Cardiac muscle cell (in vitro differentiated cells and primary cell): Measurements from ENCODE around the gene SLC24A4. TPM values are rescaled to one million over a fixed set of nuclear protein-coding genes. Genes with fewer than 3 reads are reported as not detected.

Experiments used
- DNase-seq, 2 donors: peaks; one replicate each; pipeline versions ENCODE4 v3.0.0 to v3.0.0-alpha.2; 2010 to 2017; ENCODE audit warnings: low read depth in 1 of 2, low spot score in 1 of 2
- H3K27ac ChIP-seq: fragments of 200-600 bp; sonication (generic); 2 replicates; pipeline ENCODE4 v1.5.1; 2016
- H3K27me3 ChIP-seq: fragments of 200-600 bp; sonication (generic); 2 replicates; pipeline ENCODE4 v1.6.0; 2016; ENCODE audit warnings: control low read depth
- H3K36me3 ChIP-seq: fragments of 200-600 bp; sonication (generic); 2 replicates; pipeline ENCODE4 v1.5.1; 2016; ENCODE audit warnings: control low read depth
- H3K4me1 ChIP-seq: fragments of 200-600 bp; sonication (generic); 2 replicates; pipeline ENCODE4 v1.8.1; 2017; ENCODE audit warnings: low read depth, mild to moderate bottlenecking, mixed run types
- H3K4me3 ChIP-seq: fragments of 200-600 bp; sonication (generic); 2 replicates; pipeline ENCODE4 v1.5.1; 2016; ENCODE audit warnings: mild to moderate bottlenecking
- H3K9me3 ChIP-seq: fragments of 200-600 bp; sonication (generic); 2 replicates; pipeline ENCODE4 v1.5.1; 2017; ENCODE audit warnings: low read depth, mild to moderate bottlenecking, control low read depth
- CTCF ChIP-seq: IDR thresholded peaks from 2 replicates; pipeline ENCODE4 v1.5.1; 2012; ENCODE audit warnings: low read depth, mild to moderate bottlenecking, low read length
- polyA plus RNA-seq: library from polyadenylated mRNA; unstranded; fragments of >200 nt; fragmentation: Nextera tagmentation; extraction: Ambion mirVana; gene quantifications from 2 replicates; pipeline ENCODE4 v1.2.1, GENCODE V29; 2016
- total RNA-seq: library from RNA; depleted of rRNA; stranded (reverse); fragments of >200 nt; gene quantifications from 2 replicates; pipeline ENCODE4 v1.2.3, GENCODE V29; 2016

Gene SLC24A4
- total and polyA plus RNA-seq, 2 experiments from 2014 or later = 0.07 to 0.09 TPM

GRCh38 chr14:92527721-92528120 is 204.8 kb downstream of the SLC24A4 start:
- Histone ChIP-seq H3K9me3 (no peaks in the 10 kb centered on the region), H3K27ac (no peak overlapping the region), H3K36me3 (no peaks in the 10 kb centered on the region), H3K4me3 (no peak overlapping the region), H3K4me1 (no peaks in the 10 kb centered on the region), H3K27me3 (no peaks in the 10 kb centered on the region)
- TF ChIP-seq CTCF = no peak
- DNase-seq = no peak

- no peaks in the 10 kb centered on the region for H3K4me1 ChIP-seq
- no peak for DNase-seq
- H3K9me3 ChIP-seq = no peaks in the 10 kb centered on the region
- no peaks in the 10 kb centered on the region for H3K36me3 ChIP-seq
- TF ChIP-seq CTCF = no peak
- no peak overlapping the region for H3K4me3 ChIP-seq
- no peak overlapping the region for H3K27ac ChIP-seq
- no peaks in the 10 kb centered on the region for H3K27me3 ChIP-seq
These were observed 205.6 kb downstream of the SLC24A4 start for GRCh38 chr14:92528486-92529100.

GRCh38 chr14:92529903-92530302 is 206.9 kb downstream of the SLC24A4 start:
- no peaks in the 10 kb centered on the region for H3K27me3 ChIP-seq
- H3K9me3 ChIP-seq = no peaks in the 10 kb centered on the region
- no peaks in the 10 kb centered on the region for H3K4me1 ChIP-seq
- TF ChIP-seq CTCF = no peak
- no peak overlapping the region for H3K4me3 ChIP-seq
- DNase-seq = no peak
- no peaks in the 10 kb centered on the region for H3K36me3 ChIP-seq
- no peak overlapping the region for H3K27ac ChIP-seq

GRCh38 chr14:92531106-92531873 is 208.3 kb downstream of the SLC24A4 start:
- H3K36me3 ChIP-seq = no peaks in the 10 kb centered on the region
- no peaks in the 10 kb centered on the region for H3K4me1 ChIP-seq
- no peaks in the 10 kb centered on the region for H3K27me3 ChIP-seq
- DNase-seq = no peak
- no peak overlapping the region for H3K27ac ChIP-seq
- H3K4me3 ChIP-seq = no peak overlapping the region
- no peaks in the 10 kb centered on the region for H3K9me3 ChIP-seq
- TF ChIP-seq CTCF = no peak

GRCh38 chr14:92532490-92533163 is 209.7 kb downstream of the SLC24A4 start:
- H3K36me3 ChIP-seq = no peaks in the 10 kb centered on the region
- DNase-seq = no peak
- no peaks in the 10 kb centered on the region for H3K27me3 ChIP-seq
- H3K4me1 ChIP-seq = no peaks in the 10 kb centered on the region
- H3K9me3 ChIP-seq = no peaks in the 10 kb centered on the region
- no peak overlapping the region for H3K4me3 ChIP-seq
- no peak for TF ChIP-seq CTCF
- no peak overlapping the region for H3K27ac ChIP-seq
